ENCODE results near the gene CMTM1. TPM values are rescaled to one million over a fixed set of nuclear protein-coding genes. Genes with fewer than 3 reads are reported as not detected.
A peak's percentile ranks its signal among the peaks of the same experiment; 100 is the strongest.

The CMTM1 gene
- total RNA-seq, 2 experiments from 2014 or later = 4.2 to 8.2 TPM

GRCh38 chr16:66542396-66542795 lies 23.8 kb upstream of the CMTM1 start:
- intact Hi-C loops (cut with micrococcal nuclease) = no loop called here
- CTCF ChIA-PET = interaction anchor here (1.6 kb wide), 1 partner anchor 22 kb away, joined by 4 read pairs; no protein-coding TSS in a partner anchor
- Mint-ChIP-seq H3K36me3 (ENCODE audit: low read depth) (no peaks in the 10 kb centered on the region), H3K9me3 (no peaks in the 10 kb centered on the region), H3K4me3 (no peak overlapping the region), H3K4me1 (ENCODE audit: low read depth) (peaks cover 15% of the 10 kb centered on the region), H3K27me3 (ENCODE audit: low read depth) (no peaks in the 10 kb centered on the region), H3K27ac (no peak overlapping the region)
- no peak for DNase-seq

GRCh38 chr16:66543541-66543940 lies 22.7 kb upstream of the CMTM1 start:
- no peak overlapping the region for H3K4me3 Mint-ChIP-seq
- intact Hi-C loops (cut with micrococcal nuclease) = no loop called here
- peaks cover 17% of the 10 kb centered on the region for H3K4me1 Mint-ChIP-seq (ENCODE audit: low read depth)
- no peaks in the 10 kb centered on the region for H3K27me3 Mint-ChIP-seq (ENCODE audit: low read depth)
- no peak overlapping the region for H3K27ac Mint-ChIP-seq
- no peaks in the 10 kb centered on the region for H3K9me3 Mint-ChIP-seq
- CTCF ChIA-PET = interaction anchor here (0.6 to 1.6 kb wide), 3 partner anchors 21 to 100 kb away, joined by 3 to 4 read pairs (median 3); no protein-coding TSS in a partner anchor
- H3K36me3 Mint-ChIP-seq (ENCODE audit: low read depth) = no peaks in the 10 kb centered on the region
- DNase-seq = no peak

- intact Hi-C loops (cut with micrococcal nuclease) = no loop called here
- Mint-ChIP-seq H3K9me3 (no peaks in the 10 kb centered on the region), H3K36me3 (ENCODE audit: low read depth) (no peaks in the 10 kb centered on the region), H3K27ac (no peak overlapping the region), H3K27me3 (ENCODE audit: low read depth) (no peaks in the 10 kb centered on the region), H3K4me1 (ENCODE audit: low read depth) (peaks cover 20% of the 10 kb centered on the region), H3K4me3 (no peak overlapping the region)
- CTCF ChIA-PET = interaction anchor here (1.2 to 1.6 kb wide), 2 partner anchors 20 to 21 kb away, joined by 3 to 4 read pairs; no protein-coding TSS in a partner anchor
- DNase-seq = no peak
Measured at GRCh38 chr16:66544016-66544757, 22.1 kb upstream of the CMTM1 start.

- Mint-ChIP-seq H3K27ac (no peak overlapping the region), H3K4me3 (no peak overlapping the region), H3K27me3 (ENCODE audit: low read depth) (no peaks in the 10 kb centered on the region), H3K9me3 (no peaks in the 10 kb centered on the region), H3K4me1 (ENCODE audit: low read depth) (peaks cover 29% of the 10 kb centered on the region), H3K36me3 (ENCODE audit: low read depth) (peaks cover under 1% of the 10 kb centered on the region)
- DNase-seq = no peak
- intact Hi-C loops (cut with micrococcal nuclease) = no loop called here
- CTCF ChIA-PET = interaction anchor here (0.8 to 1.5 kb wide), 7 partner anchors 16 to 320 kb away, joined by 3 to 7 read pairs (median 4); no protein-coding TSS in a partner anchor
Measured at GRCh38 chr16:66547101-66547989, 18.9 kb upstream of the CMTM1 start.

GRCh38 chr16:66548068-66548467 lies 18.2 kb upstream of the CMTM1 start:
- Mint-ChIP-seq H3K4me3 (no peak overlapping the region), H3K27ac (peak overlapping the region; percentile 6), H3K9me3 (no peaks in the 10 kb centered on the region), H3K27me3 (ENCODE audit: low read depth) (no peaks in the 10 kb centered on the region), H3K36me3 (ENCODE audit: low read depth) (peaks cover 6% of the 10 kb centered on the region), H3K4me1 (ENCODE audit: low read depth) (peaks cover 31% of the 10 kb centered on the region)
- CTCF ChIA-PET = interaction anchor here (1.2 to 1.9 kb wide), 7 partner anchors 15 to 319 kb away, joined by 3 to 7 read pairs (median 4); no protein-coding TSS in a partner anchor
- intact Hi-C loops (cut with micrococcal nuclease) = no loop called here
- DNase-seq = no peak

GRCh38 chr16:66548868-66549267 lies 17.4 kb upstream of the CMTM1 start:
- Mint-ChIP-seq H3K9me3 (no peaks in the 10 kb centered on the region), H3K4me3 (peak overlapping the region; percentile 74), H3K27ac (peak overlapping the region; percentile 61), H3K4me1 (ENCODE audit: low read depth) (peaks cover 38% of the 10 kb centered on the region), H3K27me3 (ENCODE audit: low read depth) (no peaks in the 10 kb centered on the region), H3K36me3 (ENCODE audit: low read depth) (peaks cover 13% of the 10 kb centered on the region)
- DNase-seq = no peak
- CTCF ChIA-PET = interaction anchor here (1.2 to 1.9 kb wide), 4 partner anchors 15 to 319 kb away, joined by 3 to 4 read pairs (median 4); no protein-coding TSS in a partner anchor
- intact Hi-C loops (cut with micrococcal nuclease) = loop anchor here (1.0 kb wide), 1 partner anchor 40 kb away; no protein-coding TSS in a partner anchor

- peak; percentile 72 for DNase-seq
- Mint-ChIP-seq H3K9me3 (no peaks in the 10 kb centered on the region), H3K36me3 (ENCODE audit: low read depth) (peaks cover 19% of the 10 kb centered on the region), H3K4me1 (ENCODE audit: low read depth) (peaks cover 39% of the 10 kb centered on the region), H3K27ac (peak within 1 kb of the TSS; percentile 87), H3K4me3 (peak within 1 kb of the TSS; percentile 74), H3K27me3 (ENCODE audit: low read depth) (no peaks in the 10 kb centered on the region)
- intact Hi-C loops (cut with micrococcal nuclease) = loop anchor here (1.0 to 5.0 kb wide), 2 partner anchors 40 to 148 kb away; partner anchors contain the start of gene CMTM4
- CTCF ChIA-PET = interaction anchor here (1.0 to 1.9 kb wide), 3 partner anchors 14 to 58 kb away, joined by 3 to 4 read pairs (median 3); no protein-coding TSS in a partner anchor
Measured at GRCh38 chr16:66549284-66550131, 16.7 kb upstream of the CMTM1 start, which contains the start of gene TK2. TK2 (minus strand) TSS chr16:66550122; CDS start chr16:66550061, 61 bp downstream.

GRCh38 chr16:66551348-66551759 lies 14.9 kb upstream of the CMTM1 start:
- H3K9me3 Mint-ChIP-seq = no peaks in the 10 kb centered on the region
- intact Hi-C loops (cut with micrococcal nuclease) = loop anchor here (1.0 to 5.0 kb wide), 2 partner anchors 34 to 146 kb away; partner anchors contain the start of gene CMTM4
- CTCF ChIA-PET = interaction anchor here (0.6 to 3.0 kb wide), 9 partner anchors 11 to 189 kb away, joined by 3 to 23 read pairs (median 7); no protein-coding TSS in a partner anchor

GRCh38 chr16:66551788-66552285 lies 14.4 kb upstream of the CMTM1 start:
- Mint-ChIP-seq H3K4me3 (peak overlapping the region; percentile 87), H3K27me3 (ENCODE audit: low read depth) (no peaks in the 10 kb centered on the region), H3K9me3 (no peaks in the 10 kb centered on the region), H3K4me1 (ENCODE audit: low read depth) (peaks cover 58% of the 10 kb centered on the region), H3K27ac (peak overlapping the region; percentile 95), H3K36me3 (ENCODE audit: low read depth) (peaks cover 30% of the 10 kb centered on the region)
- intact Hi-C loops (cut with micrococcal nuclease) = loop anchor here (1.0 to 5.0 kb wide), 9 partner anchors 30 to 321 kb away; partner anchors contain the start of genes CMTM3, CMTM4 and DYNC1LI2
- DNase-seq = no peak
- CTCF ChIA-PET = interaction anchor here (0.6 to 3.0 kb wide), 11 partner anchors 11 to 188 kb away, joined by 3 to 23 read pairs (median 5); no protein-coding TSS in a partner anchor

More at GRCh38 chr16:66551348-66551759, 14.9 kb upstream of the CMTM1 start:
- Mint-ChIP-seq H3K36me3 (ENCODE audit: low read depth) (peaks cover 30% of the 10 kb centered on the region), H3K27ac (peak overlapping the region; percentile 95), H3K27me3 (ENCODE audit: low read depth) (no peaks in the 10 kb centered on the region), H3K4me3 (peak overlapping the region; percentile 87), H3K4me1 (ENCODE audit: low read depth) (peaks cover 57% of the 10 kb centered on the region)
- DNase-seq = peak; percentile 79

- Mint-ChIP-seq H3K4me3 (peak within 1 kb of the TSS; percentile 87), H3K4me1 (ENCODE audit: low read depth) (peaks cover 60% of the 10 kb centered on the region), H3K36me3 (ENCODE audit: low read depth) (peaks cover 32% of the 10 kb centered on the region), H3K27me3 (ENCODE audit: low read depth) (no peaks in the 10 kb centered on the region), H3K27ac (peak within 1 kb of the TSS; percentile 95), H3K9me3 (no peaks in the 10 kb centered on the region)
- intact Hi-C loops (cut with micrococcal nuclease) = loop anchor here (1.0 to 5.0 kb wide), 9 partner anchors 12 to 320 kb away; partner anchors contain the start of genes CMTM3, CMTM4 and DYNC1LI2
- DNase-seq = peak; percentile 90
- CTCF ChIA-PET = interaction anchor here (0.5 to 3.0 kb wide), 14 partner anchors 10 to 187 kb away, joined by 3 to 23 read pairs (median 4); no protein-coding TSS in a partner anchor
Measured at GRCh38 chr16:66552286-66553177, 13.7 kb upstream of the CMTM1 start, which contains the start of gene CKLF. CKLF (plus strand) TSS chr16:66552576; CDS start chr16:66552716, 140 bp downstream.

Data from activated naive CD4-positive, alpha-beta T cell treated with anti-CD3 and anti-CD28 coated beads for 36 hours (primary cell).